GM18507 (cell line): ENCODE data around the gene OR2L5.

Experiments
- DNase-seq: peaks from one replicate; pipeline ENCODE4 v3.0.0; 2011; ENCODE audit warnings: low read depth; ENCODE audit not compliant: insufficient read length; ENCODE audit errors: extremely low spot score
- FAIRE-seq: peaks from 2 replicates; lab custom pipeline; 2011; peaks lifted over from hg19 to GRCh38; lab: Jason Lieb, UNC

OR2L5 gene

GRCh38 chr1:248013229-248013710 is at the start of gene OR2L5:
Gene OR2L5 (plus strand): TSS chr1:248013660. CDS start chr1:248021948, 8,288 bp downstream.
- FAIRE-seq: no peak
- no peak for DNase-seq

- DNase-seq (no peak), FAIRE-seq (no peak)
Measured at GRCh38 chr1:247964933-247965332, 48.5 kb upstream of the OR2L5 start, which contains the start of gene OR2AK2. Gene OR2AK2 (plus strand): TSS chr1:247965233. CDS start chr1:247965377, 144 bp downstream.

- peak; percentile 8 for DNase-seq
- FAIRE-seq: peak; percentile 70
Measured at GRCh38 chr1:247966532-247967204, 46.8 kb upstream of the OR2L5 start.

GRCh38 chr1:247992986-247993385 is 20.5 kb upstream of the OR2L5 start:
- no peak for FAIRE-seq
- DNase-seq: no peak

GRCh38 chr1:247998811-247999210 is 14.6 kb upstream of the OR2L5 start:
- no peak for FAIRE-seq
- no peak for DNase-seq

GRCh38 chr1:248000169-248000568 is 13.3 kb upstream of the OR2L5 start:
- no peak for DNase-seq
- FAIRE-seq: no peak

- no peak for DNase-seq
- FAIRE-seq: no peak
Measured at GRCh38 chr1:248007778-248008177, 5.7 kb upstream of the OR2L5 start.

GRCh38 chr1:248009681-248010080 is 3.8 kb upstream of the OR2L5 start:
- FAIRE-seq: no peak
- DNase-seq: no peak

- FAIRE-seq (no peak), DNase-seq (no peak)
Measured at GRCh38 chr1:248015803-248016202, 2.3 kb downstream of the OR2L5 start.

- FAIRE-seq (no peak), DNase-seq (no peak)
Measured at GRCh38 chr1:248029770-248030169, 16.3 kb downstream of the OR2L5 start, which contains the start of gene OR2L2. Gene OR2L2 (plus strand): TSS chr1:248030070. CDS start chr1:248038268, 8,198 bp downstream.

GRCh38 chr1:248045209-248045608 is 31.7 kb downstream of the OR2L5 start:
- FAIRE-seq (no peak), DNase-seq (no peak)

- DNase-seq (no peak), FAIRE-seq (no peak)
Measured at GRCh38 chr1:248046536-248046935, 33.1 kb downstream of the OR2L5 start, which contains the start of gene OR2L3. Gene OR2L3 (plus strand): TSS chr1:248046836. CDS start chr1:248060682, 13,846 bp downstream.

- no peak for FAIRE-seq
Measured at GRCh38 chr1:248047008-248047407, 33.5 kb downstream of the OR2L5 start.

GRCh38 chr1:248054671-248055070 is 41.2 kb downstream of the OR2L5 start:
- DNase-seq: no peak
- FAIRE-seq: no peak

More at GRCh38 chr1:248047008-248047407, 33.5 kb downstream of the OR2L5 start:
- DNase-seq: no peak

- no peak for FAIRE-seq
- DNase-seq: no peak
Measured at GRCh38 chr1:248055261-248055660, 41.8 kb downstream of the OR2L5 start.

- no peak for FAIRE-seq
- DNase-seq: no peak
Measured at GRCh38 chr1:248065071-248065470, 51.6 kb downstream of the OR2L5 start.

GRCh38 chr1:248065604-248066003 is 52.1 kb downstream of the OR2L5 start:
- DNase-seq (no peak), FAIRE-seq (no peak)
